ENCODE results near the gene MZB1.

DNA sequence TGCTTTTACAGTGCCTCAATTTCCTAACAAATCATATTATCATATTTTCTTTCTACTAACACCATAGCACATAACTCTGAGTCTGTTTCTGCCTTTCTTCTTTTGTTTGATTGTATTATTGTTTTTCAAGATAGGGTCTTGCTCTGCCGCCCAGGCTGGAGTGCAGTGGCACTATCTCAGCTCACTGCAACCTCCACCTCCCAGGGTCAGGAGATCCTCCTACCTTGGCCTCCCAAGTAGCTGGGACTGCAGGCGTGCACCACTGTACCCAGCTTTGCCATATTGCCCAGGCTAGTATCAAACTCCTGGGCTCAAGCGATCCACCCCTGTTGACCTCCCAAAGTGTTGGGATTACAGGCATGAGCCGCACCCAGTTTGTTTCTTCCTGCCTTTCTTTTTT lies 29.3 kb downstream of the MZB1 start:
- TF ChIP-seq, protein P1, sequence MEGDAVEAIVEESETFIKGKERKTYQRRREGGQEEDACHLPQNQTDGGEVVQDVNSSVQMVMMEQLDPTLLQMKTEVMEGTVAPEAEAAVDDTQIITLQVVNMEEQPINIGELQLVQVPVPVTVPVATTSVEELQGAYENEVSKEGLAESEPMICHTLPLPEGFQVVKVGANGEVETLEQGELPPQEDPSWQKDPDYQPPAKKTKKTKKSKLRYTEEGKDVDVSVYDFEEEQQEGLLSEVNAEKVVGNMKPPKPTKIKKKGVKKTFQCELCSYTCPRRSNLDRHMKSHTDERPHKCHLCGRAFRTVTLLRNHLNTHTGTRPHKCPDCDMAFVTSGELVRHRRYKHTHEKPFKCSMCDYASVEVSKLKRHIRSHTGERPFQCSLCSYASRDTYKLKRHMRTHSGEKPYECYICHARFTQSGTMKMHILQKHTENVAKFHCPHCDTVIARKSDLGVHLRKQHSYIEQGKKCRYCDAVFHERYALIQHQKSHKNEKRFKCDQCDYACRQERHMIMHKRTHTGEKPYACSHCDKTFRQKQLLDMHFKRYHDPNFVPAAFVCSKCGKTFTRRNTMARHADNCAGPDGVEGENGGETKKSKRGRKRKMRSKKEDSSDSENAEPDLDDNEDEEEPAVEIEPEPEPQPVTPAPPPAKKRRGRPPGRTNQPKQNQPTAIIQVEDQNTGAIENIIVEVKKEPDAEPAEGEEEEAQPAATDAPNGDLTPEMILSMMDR (IDR thresholded peaks at IDR 0.05; ENCODE audit: poor library complexity), result no peak
- TF ChIP-seq EZH2 (IDR thresholded peaks at IDR 0.05; ENCODE audit: borderline replicate concordance), result no peak
- no peak for TF ChIP-seq EZH2phosphoT487 (IDR thresholded peaks at IDR 0.05; ENCODE audit: low read depth, severe bottlenecking, unreplicated experiment)
